ENCODE data around the gene ZNF329.
"Not testable (repeated sequence)": the region's sequence is repeated elsewhere in the genome, so short reads cannot be mapped to it uniquely, and the experiment has no call there.

Gene ZNF329

DNA sequence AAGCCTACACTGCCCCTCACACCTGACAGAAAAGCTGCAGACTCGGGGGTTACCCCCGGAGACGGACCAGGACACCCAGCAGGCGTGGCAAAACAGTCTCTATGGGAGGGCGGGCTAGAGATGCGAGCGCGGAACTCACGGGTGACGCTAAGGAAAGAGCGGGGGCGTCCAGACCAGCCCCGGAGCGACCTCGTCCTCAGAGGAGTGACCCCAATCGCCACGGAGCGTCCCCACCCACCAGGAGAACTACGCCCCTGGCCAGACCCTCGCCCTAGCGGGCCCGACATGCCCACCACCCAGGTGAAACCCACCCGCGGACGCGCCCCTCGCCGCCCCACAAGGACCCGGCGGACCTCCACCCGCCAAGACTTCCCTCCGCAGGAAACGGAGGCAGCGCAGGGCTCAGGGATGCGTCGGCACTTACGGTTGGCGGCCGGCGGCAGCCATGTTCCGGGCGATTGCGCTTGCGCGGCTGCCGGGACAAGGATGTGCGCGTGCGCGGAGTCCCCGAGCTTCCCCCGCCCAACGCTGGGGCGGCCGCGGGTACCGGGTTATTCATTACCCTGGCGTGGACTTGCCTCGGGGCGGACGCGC, at the start of gene ZNF329:
Gene ZNF329, minus strand, starts transcription at position 462 of the 594 bp plus-strand sequence. CDS start 21,286 bp downstream, outside the sequence.
- peak; percentile 88 to 89 for DNase-seq (ENCODE audit: low read depth in 1 of 2, low spot score in 1 of 2)

DNA sequence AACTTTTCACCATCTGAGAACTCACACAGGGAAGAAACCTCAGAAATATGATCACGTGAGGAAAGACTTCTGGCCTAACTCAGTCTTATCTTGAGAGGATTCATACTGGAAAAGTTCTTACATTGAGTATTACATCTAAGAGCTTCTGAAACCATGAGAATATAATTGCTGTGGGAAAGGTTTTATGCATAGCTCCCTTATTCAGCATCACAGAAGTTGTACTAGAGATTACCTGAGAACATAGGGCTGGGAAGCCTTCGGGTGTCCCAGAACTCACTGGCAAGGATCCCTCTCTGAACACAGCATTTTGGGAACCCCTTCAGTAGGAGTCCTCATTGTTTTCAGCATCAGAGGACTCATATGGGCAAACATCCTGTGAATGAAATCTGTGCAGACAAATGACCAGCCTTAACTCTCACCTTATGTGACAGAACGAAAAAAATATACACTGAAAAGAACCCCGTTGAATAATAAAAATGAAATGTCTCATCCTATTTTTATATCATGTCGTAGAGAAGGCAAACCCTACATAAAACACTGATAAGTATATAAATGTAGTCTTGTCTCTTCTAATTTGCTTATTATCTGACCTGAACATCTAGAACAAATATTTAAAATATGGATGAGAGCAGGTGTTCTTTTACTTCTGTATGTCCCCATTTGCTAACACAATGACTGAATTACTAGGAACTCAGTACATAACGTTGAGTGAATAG, 46.5 kb upstream of the ZNF329 start:
- no peak for DNase-seq (ENCODE audit: low read depth in 1 of 2, low spot score in 1 of 2)

DNA sequence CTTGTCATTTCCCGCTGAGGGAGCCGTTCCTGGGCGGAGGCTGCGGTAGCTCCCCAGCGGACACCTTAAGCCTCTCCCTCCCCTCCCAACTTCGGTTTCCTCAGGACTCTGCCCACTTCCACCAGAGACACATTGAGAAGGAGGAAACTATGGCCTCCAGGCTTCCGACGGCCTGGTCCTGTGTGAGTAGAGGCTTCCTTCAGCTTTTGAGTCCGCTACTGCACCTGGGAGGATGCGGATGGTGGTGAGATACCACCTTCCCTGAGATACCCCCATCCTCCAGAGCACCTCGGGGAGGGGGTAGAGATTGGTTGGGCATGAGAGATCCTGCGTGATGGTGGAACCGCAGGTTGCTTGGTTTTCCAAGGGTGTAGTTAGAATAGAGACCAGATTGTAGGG, 33.2 kb upstream of the ZNF329 start:
- peak in 1 of 2 donors; percentile 18 for DNase-seq (ENCODE audit: low read depth in 1 of 2, low spot score in 1 of 2)

DNA sequence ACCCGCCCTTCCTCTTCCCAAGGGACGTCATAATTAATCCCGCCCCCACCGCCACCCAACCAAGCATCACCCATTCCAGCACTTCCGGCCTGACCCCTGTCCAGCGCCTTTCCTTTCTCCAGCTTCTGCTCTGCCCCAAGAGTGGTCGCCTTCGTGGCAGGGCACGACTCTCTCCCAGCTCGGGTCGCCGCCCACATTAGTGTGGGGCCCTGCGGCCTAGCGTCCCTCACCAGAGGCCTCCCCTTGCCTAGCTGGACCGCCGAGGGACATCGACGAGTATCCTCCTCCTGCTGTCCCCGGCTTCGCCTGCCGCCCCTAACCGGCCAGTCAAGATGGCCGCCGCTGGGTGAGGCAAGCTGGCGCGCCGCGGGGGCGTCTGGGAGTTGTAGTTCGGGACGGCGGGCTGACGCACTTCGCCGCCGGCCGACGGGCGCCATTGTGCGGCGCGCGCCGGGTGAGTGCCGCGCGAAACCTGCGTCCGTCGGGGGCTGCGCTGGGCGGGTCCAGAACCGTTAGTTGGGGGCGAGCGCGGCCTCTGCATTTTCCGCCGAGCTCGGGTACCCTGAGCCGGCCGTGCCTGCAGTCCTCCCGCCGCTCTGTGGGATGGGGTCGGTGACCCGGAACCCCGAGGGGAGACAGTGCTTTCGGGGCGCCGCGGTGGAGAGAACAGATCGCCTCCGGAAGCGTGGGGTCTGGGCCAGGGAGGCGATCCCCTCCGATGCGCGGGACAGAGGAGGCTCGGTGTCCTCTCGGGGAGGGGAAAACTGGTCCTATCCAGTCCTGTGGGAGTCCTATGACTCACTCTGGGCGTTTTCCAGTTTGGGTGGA, 32.6 kb upstream of the ZNF329 start, which contains the start of gene ZNF274:
Gene ZNF274, plus strand, starts transcription at position 73 of the 828 bp plus-strand sequence. CDS start 905 bp downstream, outside the sequence.
- peak; percentile 84 to 86 for DNase-seq (ENCODE audit: low read depth in 1 of 2, low spot score in 1 of 2)

DNA sequence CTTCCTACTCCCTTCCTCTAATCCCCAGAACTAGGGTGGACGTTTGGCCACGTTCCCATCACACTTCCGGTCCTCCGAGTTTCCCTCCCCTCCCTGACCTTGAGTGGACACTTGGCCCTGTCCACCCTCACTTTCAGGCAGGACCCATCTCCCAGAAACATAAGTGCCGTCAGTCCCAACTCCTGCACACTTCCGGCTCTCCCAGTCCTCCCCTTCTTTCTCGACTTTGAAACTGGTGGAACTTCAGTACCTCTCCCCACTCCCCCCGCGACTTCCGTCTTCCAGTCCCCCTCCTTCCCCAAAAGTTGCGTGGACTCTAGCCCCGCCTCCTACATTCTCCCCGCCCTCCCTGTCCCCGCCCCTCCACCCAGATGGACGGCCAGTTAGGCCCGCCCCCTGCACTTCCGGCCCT, 32.0 kb upstream of the ZNF329 start:
- peak; percentile 70 to 72 for DNase-seq (ENCODE audit: low read depth in 1 of 2, low spot score in 1 of 2)

DNA sequence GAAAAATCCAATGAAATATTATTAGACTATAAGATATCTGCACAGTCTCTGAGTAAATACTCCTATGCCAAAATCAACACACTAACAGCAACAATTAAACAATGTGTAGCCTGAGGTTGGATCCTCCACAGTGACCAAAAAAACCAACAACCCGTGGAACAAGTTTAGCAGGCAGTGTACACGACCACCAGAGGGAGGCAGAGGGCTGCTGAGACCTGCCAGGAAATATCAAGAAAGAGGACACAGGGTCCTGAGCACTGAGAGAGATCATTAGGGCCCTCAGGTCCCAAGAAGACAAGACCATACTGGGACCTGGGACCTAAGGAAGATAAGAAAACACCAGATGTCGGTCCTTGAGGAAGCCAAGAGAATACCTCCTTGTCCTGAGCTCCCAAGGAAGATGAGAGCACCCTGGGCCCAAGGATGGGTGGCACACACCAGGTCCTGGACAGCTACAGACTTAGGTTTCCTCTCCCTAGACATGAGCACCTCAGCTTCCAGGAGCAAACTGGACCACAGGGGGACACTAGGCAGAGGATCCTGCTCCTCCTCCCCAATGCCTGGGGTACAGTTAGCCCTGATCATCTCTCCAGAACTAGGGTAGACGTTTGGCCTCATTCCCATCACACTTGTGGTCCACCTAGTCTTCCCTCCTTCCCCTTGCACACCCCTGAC, 31.4 kb upstream of the ZNF329 start:
- peak; percentile 9 to 21 for DNase-seq (ENCODE audit: low read depth in 1 of 2, low spot score in 1 of 2)

DNA sequence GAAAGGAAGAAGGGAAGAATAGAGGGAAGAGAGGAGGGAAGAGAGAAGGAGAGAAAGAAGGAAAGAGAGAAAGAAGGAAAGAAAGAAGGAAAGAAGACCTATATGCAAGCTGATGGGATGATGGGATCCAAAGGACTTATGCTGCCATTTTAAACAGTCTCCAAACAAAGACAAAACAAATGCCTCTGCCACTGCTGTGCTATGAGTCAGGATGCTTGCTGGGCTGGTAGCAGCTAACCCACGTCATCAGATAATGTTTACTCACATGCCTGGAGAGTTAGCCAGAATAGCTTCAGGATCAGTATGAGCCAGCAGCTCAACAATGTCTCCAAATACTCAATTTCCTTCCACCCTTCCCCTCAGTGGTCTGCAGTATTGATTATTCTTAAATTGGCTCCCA, 20.3 kb upstream of the ZNF329 start:
- DNase-seq (ENCODE audit: low read depth in 1 of 2, low spot score in 1 of 2) = no peak

DNA sequence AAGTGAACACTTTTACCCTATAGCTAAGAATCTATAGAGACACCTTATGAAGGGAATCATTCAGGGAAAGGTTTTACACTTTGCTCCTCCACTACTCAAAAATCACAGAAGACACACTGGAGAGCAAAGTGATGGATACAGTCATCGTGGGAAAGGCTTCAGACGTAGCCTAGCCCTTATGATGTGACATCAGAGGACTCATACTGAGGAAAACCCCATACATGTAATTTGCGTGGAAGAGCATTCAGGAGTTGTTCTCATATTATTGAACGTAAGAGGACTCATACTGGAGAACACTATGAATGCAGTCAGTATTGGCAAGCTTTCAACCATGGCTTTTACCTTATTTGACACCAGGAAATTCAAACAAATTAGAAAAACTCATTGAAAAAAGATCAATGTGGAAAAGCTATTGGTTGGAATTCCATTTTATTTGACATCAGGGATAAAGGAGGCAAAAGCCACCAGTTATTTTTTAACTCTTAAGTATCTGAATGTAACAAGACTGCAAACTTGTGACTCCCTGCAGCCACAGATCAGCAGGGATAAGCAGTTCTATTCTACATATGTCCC, 16.2 kb upstream of the ZNF329 start:
- DNase-seq (ENCODE audit: low read depth in 1 of 2, low spot score in 1 of 2) = no peak

DNA sequence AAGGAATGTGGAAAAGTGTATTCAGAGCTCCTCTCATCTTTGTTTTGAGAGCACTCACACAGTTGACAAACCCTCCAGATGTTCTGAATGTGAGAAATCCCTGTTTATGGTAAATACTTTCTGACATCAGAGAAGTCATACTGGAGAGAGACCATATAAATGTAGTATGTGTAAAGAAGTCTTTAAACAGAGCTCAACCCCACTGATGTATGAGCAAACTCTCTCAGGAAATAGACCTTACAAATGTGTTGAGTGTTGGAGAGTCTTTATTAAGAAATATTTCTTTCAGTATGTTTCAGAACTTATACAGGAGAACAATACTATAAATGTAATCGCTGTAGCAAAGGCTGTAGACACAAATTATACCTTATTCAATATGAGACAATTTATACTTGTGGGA, 15.7 kb upstream of the ZNF329 start:
- DNase-seq (ENCODE audit: low read depth in 1 of 2, low spot score in 1 of 2) = no peak

DNA sequence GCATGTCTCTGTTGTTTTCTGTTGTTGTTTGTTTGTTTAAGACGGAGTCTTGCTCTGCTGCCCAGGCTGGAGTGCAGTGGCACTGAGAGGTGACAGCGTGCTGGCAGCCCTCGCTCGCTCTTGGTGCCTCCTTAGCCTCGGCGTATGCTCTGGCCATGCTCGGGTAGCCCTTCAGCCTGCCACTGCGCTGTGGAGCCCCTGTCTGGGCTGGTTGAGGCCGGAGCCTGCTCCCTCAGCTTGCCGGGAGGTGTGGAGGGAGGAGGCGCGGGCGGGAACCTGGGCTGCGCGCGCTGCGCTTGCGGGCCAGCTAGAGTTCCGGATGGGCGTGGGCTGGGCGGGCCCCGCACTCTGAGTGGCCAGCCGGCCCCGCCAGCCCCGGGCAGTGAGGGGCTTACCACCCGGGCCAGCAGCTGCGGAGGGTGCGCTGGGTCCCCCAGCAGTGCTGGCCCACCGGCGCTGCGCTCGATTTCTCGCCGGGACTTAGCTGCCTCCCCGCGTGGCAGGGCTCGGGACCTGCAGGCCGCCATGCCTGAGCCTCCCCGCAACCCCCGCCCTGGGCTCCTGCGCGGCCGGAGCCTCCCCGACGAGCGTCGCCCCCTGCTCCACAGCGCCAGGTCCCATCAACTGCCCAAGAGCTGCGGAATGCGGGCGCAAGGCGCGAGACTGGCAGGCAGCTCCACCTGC, 6.6 kb upstream of the ZNF329 start:
- DNase-seq (ENCODE audit: low read depth in 1 of 2, low spot score in 1 of 2) = no peak

DNA sequence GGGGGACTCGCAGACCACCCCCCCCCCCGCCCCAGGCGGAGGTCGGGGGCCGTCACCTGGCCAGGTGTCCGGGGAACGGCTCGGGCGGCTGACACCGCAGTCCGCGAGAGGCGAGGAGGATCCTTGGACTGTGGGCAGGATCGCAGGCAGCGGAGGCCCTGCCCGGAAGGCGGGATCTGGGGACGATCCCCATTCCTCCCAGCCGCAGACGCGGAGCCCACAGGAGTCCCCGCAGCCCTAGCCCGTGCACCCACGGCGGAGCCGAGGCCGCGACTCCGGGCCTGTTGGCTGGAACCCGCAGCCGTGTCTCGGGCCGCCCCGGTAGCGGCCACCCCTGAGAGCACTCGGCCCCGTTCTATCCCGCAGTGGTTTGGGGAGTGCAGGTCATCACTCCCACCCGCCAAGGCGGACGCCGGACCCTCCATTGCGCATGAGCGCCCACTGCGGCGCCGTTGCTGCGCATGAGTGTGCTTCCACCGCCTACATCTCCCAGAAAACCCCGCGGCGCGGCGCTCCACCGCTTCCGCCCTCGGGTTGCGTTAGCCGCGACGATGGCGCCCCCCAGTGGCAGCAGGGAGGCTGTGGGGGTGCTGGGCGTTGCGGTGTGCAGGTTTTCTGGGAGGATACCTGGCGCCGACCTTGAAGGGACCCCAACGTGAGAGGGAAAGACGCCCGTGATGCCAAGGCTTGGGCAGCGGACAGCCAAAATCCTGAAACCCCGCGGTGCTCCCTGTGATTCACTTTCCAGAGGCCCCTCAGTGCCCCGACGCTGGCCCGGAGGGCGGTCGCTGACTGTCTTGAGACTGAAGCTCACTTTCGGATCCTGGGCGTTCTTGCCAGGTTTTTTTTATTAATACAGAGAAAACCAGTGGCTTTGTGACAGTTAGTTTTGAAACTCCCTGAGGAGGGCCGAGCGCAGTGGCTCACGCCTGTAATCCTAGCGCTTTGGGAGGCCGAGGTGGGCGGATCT, 4.4 kb upstream of the ZNF329 start:
- DNase-seq (ENCODE audit: low read depth in 1 of 2, low spot score in 1 of 2) = peak; percentile 98 to 99

DNA sequence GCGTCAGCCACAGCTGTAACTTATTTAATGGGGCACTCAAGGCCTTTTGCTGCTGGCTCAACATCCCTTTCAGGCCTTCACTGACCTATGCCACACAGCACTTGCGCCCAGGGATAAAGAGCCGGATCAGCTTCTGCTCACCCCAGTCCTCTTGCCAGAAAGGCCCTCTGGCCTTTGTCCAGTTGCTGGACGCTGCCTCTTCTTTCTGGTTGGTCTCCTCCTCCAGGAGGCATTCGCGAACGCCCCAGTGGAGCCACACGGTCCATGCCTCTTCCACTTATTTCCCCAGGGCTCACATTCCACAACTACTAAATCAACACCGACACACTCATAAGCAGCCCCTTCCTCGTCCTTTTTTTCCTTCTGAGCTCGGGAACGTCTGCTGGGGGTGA, 3.7 kb upstream of the ZNF329 start:
- no peak for DNase-seq (ENCODE audit: low read depth in 1 of 2, low spot score in 1 of 2)

DNA sequence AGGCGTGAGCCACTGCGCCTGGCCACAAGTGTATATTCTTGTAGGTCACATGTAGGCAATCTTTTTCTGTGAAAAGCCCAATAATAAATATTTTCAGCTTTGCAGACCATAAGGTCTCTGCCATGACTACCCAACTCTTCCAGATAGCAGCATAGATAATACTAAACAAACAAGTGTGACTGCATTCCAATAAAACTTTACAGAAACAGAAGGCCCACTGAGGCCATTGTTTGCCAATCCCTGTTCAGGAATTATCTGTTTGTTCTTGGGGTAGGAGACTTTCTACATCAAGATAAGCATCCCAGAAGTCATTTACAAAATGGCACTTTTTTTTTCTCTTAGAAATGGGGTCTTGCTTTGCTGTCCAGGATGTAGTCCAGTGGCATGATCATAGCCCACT, 2.8 kb upstream of the ZNF329 start:
- no peak for DNase-seq (ENCODE audit: low read depth in 1 of 2, low spot score in 1 of 2)

DNA sequence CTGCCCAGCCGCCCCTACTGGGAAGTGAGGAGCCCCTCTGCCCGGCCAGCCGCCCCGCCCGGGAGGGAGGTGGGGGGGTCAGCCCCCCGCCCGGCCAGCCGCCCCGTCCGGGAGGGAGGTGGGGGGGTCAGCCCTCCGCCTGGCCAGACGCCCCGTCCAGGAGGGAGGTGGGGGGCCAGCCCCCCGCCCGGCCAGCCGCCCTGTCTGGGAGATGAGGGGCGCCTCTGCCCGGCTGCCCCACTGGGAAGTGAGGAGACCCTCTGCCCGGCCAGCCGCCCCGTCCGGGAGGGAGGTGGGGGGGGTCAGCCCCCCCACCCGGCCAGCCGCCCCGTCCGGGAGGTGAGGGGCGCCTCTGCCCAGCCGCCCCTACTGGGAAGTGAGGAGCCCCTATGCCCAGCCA, 3.1 kb downstream of the ZNF329 start:
- DNase-seq (ENCODE audit: low read depth in 1 of 2, low spot score in 1 of 2) = not testable (repeated sequence)

DNA sequence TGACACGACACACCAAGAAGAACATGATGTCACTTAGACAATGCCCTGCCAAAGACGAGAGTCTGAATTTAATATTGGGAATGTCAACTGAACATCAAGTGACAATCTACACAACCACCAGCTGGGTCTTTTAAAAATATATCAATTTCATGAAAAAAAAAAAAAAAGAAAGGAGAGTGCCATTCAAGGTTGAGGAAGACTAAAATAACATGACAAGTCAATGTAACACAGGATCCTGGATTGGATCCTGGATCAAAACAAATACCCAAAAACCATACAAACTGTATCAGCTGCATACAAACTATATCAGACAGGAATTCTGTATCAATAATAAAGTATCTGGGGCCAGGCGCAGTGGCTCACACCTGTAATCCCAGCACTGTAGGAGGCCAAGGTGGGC, 4.7 kb downstream of the ZNF329 start:
- DNase-seq (ENCODE audit: low read depth in 1 of 2, low spot score in 1 of 2) = no peak

DNA sequence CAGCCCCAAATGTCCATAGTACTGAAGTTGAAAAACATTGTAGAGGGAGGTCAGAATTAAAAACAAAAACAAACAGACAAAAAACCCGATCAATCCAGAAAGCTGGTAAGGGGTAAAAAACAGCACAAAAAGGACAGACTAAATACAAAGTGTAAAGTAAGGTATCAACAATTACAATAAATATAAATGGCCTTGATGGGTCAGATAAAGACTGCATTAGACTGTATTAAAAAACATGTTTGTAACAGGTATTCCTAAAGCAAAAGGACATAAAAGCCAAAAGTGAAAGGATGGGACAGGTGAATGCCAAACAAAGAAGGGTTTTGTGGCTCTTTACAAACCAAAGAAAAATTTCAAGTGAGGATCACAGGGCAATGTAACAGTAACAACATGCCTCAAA, 16.3 kb downstream of the ZNF329 start:
- no peak for DNase-seq (ENCODE audit: low read depth in 1 of 2, low spot score in 1 of 2)

DNA sequence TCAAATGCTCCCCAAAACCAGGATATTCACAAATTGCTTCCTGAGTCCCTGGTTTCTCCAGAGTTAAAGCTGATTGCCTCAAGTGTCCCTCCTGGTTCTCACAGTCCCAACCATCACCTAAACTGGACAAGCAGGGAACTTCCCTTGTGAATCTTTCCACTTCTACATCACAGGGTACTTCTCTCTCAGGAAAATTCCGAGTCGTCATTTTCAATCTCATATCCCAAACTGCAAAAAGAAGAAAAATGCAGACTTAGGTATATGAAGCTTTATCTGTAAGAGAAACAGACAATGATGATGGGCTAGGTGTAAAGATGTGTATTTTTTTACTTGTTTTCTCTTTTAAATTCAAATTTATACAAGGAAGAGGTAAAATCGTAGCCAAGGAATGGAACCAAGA, 21.3 kb downstream of the ZNF329 start:
- DNase-seq (ENCODE audit: low read depth in 1 of 2, low spot score in 1 of 2) = no peak

DNA sequence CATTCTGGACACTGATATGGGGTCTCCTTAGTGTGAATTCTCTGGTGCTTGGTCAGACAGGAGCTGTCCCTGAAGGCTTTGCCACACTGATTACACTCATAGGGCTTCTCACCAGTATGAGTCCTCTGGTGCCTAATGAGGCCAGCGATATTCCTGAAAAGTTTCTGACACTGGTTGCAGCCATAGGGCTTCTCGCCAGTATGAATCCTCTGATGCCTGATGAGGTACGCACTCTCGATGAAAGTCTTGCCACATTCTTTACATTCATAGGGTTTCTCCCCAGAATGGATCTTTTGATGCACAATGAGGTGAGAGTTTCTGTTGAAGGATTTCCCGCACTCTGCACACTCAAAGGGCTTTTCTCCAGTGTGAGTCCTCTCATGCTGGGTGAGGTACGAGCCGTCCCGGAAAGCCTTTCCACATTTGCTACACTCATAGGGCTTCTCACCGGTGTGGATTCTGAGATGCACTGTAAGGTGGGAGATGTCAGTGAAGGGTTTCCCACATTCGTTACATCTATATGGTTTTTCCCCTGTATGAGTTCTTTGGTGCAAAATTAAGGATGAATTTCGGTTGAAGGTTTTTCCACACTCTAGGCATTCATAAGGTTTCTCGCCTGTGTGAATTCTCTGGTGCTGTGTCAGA, 22.4 kb downstream of the ZNF329 start:
- no peak for DNase-seq (ENCODE audit: low read depth in 1 of 2, low spot score in 1 of 2)

DNA sequence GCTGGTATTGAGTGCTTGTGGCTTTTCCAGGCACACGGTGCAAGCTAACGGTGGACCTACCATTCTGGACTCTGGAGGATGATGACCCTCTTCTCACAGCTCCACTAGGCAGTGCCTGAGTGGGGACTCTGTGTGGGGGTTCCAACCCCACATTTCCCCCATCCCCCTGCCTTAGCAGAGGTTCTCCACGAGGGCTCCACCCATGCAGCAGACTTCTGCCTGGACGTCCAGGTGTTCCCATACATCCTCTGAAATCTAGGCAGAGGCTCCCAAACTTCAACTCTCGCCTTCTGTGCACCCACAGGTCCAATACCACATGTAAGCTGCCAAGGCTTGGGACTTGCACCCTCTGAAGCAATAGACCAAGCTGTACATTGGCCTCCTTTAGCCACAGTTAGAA, 27.2 kb downstream of the ZNF329 start:
- DNase-seq (ENCODE audit: low read depth in 1 of 2, low spot score in 1 of 2) = no peak
